Eye (tissue), 1 donor: ENCODE measurements around the gene SEMA4D.

Experiments
- DNase-seq: peaks from one replicate; pipeline ENCODE4 v3.0.0-alpha.2; 2015

Gene SEMA4D

DNA sequence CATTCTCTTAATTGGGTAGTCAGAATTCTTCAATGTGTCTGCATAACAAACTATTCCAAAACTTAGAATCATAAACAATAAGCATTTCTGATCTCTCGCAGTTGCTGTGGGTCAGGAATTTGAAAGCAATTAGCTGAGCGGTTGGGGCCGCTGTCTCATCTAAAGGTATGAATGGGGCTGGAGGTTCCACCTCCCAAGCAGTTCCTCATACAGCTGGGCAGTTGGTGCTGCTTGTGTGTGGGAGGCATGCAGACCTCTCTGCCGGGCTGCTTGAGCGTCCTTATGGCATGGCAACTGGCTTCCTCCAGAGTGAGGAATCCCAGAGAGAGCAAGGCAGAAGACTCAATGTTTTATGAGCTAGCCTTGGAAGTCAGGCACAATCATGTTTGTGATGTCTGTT, 30.2 kb upstream of the SEMA4D start:
- no peak for DNase-seq

DNA sequence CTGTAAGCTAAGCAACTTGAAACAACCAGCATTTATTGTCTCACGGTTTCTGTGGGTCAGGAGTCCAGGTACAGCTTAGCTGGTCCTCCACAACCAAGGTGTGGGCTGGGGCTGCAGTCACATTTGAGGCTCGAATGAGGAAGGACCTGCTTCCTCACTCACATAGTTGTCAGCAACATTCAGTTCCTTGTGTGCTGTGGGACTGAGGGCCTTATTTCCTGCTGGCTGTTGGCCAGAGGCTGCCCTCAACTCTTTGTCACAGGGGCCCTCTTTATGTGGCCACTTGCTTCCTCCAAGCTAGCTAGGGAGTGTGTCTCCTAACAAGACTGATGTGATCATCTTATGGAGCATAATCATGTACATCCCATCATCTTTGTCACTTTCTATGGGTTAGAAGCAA, 29.2 kb upstream of the SEMA4D start:
- DNase-seq, result no peak

DNA sequence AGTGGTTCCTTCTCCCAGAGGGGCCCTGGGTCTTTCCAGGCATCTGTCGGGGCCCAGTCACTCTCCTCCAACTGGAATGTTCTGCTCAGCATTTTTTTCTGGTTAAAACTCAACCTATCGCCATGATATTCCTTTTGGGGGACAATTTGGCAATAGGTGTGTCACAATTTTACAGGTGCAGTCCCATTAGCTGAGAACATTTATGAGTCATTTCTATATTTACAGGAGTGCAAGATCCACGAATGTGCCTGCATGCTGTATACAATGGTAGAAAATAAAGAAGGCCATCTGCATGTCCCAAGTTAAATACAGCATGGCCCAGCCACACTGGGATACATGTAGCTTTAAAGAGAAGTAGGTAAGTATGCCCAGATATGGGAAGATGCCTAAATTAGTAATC, 28.8 kb upstream of the SEMA4D start:
- DNase-seq, result no peak

DNA sequence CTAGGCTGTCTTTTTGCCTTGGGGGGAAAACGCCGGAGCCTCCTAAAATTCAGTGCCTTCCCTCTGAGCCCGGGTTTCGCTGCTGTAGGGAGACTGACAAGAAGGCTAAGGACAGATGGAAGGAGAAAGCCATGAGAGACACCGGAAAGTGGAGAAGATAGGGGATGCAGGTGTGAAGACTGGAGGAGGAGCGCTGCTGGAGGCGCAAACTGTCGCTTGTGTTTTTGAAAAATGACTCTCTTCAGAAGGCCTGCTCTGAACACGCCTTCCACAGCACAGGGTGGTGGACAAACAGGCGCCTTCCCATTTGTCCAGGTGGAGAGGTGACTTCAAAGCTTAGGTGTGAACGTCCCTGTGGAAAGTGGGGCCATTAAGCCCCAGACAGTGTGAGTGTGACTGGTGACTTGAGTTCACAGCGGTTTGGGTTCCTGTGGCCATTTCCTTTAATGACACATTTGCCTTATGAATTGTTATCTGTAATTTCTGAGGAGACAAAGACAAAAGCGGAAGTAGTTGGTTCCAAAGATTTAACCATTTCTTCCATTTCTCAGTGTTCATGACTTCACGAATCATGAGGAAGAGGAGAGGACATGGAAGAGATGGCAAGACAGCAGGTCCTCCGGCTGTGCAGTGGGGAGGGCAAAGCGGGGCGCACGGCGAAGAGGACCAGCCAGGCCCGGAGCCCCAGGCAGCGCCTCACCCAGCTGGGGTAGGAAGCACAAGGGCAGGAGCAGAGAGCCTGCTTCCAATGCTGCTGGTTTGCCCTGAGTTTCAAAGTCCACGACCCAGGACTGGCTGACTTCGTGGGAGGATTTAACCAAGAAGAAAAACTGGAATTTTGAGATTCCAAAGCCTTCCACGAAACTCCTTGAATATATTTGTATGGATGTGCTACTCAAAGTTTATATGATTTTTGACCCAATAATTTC, 27.8 kb upstream of the SEMA4D start:
- no peak for DNase-seq

DNA sequence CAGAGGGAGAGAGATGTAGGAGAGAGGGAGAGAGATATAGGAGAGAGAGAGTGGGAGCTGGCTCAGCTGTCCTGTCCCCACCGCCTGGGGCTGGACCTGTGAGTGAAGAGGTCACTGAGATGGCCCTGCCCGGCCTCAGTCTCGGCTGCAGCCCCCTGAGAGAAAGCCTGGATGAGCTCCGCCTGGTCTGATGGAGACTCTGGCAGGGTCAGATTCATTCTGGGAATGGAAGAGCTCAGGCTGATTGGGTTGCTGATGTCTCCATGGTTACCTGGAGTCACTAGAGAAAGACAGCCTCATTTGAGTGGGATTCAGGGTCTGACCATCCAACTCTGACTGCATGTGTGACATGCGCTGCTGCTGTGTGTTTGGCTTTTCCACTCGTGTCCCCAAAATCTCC, 27.1 kb upstream of the SEMA4D start:
- DNase-seq, result peak; percentile 64

DNA sequence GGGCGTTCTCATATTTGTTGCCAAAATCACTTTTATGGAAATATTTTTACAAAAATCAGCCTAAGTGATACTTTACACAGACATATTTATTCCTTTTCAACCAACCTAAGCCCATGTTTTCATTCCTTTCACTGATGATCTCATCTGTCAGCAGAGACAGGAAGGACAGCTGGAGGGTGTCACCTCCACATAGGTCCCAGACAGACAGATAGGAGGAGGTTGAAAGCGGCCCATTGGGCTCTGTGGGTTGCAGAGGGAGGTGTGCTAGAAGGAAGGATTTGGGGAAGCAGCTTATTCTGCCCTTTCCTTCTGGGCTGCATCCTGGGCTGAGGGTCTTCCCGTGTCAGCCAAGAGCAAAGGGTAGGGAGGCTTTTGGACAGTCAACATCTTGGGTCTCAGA, 26.0 kb upstream of the SEMA4D start:
- no peak for DNase-seq

DNA sequence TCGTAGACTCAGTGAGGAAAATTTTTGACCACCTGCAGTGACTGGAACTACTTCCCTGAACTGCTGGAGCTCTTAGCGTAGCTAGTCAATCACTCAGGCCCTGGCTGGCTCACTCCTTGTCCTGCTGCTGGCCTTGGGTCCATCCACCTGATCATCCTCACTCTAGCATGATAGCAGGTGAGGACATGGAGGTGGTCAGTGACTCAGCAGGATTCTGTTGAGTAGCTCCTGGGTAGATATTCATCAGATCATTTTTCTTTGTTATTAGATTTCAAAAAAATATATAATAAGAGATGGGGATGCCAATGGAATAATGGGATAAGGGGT, 25.0 kb upstream of the SEMA4D start:
- DNase-seq, result no peak

DNA sequence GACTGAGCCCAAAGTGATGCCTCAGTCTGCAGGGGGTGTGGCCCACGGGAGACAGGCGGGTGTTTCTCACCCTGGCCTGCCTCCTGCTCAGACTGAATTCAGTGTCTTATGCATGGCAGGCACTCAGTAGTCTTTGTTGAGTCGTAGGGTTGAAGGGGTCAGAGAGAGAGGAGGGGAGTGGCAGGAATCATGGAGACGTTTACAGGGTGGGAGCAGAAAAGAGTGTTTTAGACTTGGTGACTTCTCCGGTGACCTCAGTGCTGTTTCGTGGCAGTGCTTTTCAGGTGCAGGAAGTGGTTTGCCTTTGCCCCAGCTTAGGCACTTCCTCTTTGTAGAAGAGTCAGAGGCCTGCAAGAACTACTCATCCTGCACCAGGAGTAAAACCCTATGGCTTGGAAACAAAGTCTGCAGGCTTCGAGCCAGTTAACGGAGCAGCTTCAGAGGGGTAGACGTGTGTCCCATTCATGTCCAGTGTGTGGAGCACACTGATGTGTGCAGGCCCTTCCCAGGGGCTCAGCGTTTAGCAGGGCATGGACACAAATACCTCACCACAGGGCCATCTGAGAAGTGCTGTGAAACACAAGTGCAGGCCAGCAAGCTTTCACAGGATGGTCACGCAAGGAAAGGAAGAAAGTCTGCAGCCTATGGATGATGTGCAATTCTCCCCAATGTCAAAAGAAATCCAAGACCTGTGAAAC, 24.5 kb upstream of the SEMA4D start:
- DNase-seq, result no peak

DNA sequence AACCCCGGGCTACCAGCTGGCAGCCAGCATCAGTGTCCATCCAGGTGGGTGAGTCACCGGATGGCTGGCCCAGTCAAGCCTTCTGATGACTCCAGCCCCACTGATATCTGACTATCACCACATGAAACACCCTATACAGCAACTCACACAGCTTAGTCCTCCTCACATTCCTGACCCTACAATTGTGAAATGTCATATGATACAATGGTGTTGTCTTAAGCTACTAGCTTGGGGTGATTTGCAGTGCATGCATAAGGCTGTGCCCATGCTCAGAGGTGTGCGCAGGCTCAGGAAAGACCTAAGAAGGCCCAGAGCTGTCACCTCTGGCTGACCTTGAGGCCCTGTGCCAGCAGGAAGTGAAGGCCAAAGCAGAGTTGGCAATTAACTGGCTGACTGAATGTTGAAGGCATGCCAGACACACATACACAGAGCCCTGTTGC, 21.5 kb upstream of the SEMA4D start:
- DNase-seq, result no peak

DNA sequence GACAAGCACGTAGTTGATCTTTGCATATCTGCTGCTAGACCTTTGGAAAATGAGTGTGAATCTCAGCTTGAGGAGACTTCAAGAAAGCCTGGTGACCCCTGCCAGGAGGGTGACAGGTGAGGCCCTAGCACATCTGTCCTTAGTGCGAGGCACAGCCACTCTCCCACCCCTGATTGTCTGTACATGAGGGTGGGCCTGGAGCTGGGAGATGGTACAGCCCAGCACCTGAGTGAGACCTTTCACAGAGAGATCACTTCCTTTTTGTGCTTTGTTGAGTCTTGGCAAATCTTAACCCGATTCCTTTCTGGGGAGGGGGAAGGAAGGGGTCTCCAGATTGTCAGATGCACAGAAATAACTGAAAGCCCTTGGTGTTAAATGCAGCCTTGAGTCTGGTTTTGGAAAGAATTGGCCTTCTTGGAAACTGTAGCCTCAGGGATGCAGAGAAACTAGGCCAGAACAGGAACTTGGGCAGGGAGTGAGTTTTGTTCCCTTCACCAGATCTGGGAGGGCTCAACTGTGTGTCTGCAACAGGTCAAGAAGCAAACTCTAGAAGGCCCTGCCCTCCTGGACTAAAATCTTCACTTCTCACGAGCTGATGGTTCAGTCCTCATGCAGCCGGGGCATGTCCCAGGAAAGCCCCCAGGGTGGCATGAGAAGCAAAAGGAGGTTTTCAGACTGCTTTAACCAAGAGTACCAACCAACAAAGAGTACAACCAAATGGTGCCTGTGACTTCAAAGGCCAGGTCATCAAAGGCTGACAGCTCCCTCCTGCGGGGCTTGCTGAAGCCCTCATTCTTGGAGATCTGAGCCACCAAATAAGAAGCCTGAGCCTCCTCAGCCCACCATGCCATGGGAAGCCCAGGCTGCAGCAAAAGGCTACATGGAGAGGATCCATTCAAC, 20.8 kb upstream of the SEMA4D start:
- DNase-seq, result no peak

DNA sequence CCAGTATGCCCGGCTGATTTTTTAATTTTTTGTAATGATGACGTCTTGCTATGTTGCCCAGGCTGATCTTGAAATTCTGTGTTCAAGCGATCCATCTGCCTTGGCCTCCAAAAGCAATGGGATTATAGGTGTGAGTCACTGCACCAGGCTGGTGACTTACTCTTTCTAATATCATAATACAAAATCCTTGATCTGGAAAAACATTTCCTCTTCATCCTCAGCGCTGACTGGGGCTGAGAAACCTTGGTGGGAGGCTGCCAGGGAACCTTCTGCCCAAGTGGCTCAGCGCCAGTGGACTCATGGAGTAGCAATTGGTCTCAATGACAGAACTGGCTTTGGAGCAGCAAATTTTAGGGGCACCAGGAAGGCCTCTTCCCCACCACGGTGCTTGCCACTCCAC, 17.5 kb upstream of the SEMA4D start:
- no peak for DNase-seq

DNA sequence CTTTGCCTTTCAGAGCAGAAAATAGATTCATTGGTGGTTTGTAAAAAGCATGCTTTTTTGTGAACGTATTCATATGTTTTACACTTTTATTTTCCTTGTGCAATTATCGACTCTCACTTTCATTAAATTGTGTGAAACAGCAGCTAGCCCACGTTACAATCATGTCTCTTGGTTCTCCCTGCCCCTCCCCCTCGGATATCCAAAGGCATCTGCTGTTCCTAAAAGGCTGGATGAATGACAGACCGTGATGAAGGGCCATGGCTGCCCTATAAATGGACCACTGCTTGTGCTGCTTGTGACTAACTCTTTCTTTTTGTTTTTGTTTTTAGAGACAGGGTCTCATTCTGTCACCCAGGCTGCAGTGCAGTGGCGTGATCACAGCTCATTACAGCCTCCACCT, 17.0 kb upstream of the SEMA4D start:
- DNase-seq, result no peak

DNA sequence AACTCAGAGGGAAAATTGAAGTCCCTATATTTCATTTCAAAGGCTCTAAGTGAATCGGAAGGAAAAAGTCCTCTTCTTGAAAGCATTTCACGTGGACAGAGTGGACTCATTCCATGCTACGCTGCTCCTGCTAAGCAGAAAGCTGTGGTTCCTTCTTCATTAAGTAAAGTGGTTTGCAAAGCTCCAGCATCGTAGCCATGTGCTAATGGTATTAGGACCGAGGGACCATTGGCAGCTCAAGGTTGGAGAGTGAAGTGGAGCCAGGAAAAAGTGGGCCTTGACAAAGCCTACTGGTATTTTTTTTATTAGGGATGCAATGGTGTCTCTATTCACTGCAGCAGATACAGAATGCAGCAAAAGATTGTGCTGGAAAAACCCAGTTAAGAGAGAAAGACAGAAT, 16.4 kb upstream of the SEMA4D start:
- DNase-seq, result no peak

DNA sequence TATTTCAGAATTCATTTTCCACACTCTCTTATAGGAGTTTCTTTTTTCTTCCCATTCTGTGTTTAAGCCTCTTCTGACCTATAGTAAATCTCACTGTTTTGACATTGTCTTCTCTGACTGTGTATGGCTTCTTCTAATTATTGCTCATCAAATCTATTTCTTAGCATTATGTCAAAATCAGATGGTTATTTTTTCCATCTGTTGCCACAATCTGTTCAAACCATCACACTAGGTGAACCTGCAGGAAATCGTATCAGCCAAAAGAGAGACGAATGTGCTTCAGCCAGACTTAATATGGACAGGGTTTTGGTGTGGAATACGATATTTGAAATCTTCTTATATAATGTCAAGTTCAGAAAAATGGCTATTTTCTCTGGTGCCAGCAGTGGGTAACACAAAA, 15.9 kb upstream of the SEMA4D start:
- no peak for DNase-seq

DNA sequence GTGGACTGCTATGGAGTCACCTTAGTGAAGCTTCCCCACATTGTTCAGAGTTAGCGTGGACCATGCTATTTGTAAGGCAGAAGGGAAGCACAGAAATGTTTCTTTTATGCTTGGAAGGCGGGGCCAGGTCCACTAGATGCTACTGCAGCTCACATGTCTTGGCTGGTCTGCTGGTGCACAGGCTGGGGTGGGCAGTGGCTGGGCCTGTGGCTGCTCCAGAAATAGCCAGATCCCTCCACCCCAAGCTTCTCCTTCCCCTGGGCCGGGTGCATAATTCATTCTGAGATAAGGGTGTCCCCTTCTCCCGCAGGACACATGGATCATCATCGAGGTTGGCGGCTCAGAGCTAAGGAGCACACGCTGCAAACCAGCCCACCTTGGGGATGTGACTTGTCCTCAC, 14.5 kb upstream of the SEMA4D start:
- DNase-seq, result no peak

DNA sequence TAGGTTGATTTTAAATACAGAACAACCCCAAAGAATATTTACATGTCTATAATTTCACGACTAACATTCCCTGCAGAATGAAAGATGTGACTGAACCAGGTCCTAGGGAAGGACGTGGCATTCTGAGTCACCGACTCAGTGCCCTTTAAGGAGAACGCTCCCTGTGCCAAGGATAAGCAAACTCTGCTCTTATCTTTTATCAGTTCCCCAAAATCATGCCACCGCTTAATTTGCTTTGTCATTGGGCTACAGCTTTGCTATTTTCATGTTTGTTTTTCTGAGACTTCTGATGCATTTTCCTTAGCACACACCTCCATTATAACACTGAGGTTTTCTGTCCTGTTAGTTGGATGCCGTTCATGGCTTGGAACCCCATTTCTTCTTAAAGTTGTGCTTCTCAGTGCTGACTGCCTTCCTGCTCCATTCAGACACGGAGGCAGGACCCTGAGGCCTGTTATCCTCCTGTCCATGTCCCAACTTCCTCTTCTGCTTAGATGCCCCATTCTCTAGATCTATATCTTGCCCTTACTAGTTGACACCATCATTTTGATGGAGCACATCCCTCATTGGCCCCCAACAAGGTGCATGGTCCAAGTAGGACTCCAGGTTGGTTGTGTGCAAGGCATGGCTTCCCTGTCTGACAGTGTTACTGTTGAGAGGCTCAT, 11.2 kb upstream of the SEMA4D start:
- no peak for DNase-seq

DNA sequence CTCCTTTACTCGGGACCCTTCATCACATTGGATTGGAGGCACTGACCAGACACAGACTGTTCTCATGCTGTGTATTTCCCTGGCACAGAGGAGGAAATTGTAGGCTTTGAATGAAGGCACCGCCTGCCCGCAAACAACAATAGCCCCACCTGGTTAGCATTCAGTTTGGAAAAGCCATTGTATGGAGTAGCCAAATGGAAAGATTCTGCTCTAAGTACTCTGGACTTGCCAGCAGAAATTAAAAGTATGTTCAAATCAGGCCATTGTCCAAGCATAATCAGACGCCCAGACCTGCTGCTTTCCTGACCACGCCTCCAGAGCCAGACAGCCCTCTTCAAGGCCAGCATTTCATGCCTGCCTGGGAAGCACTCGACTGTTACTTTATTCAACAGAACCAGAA, 8.0 kb upstream of the SEMA4D start:
- peak; percentile 64 for DNase-seq

DNA sequence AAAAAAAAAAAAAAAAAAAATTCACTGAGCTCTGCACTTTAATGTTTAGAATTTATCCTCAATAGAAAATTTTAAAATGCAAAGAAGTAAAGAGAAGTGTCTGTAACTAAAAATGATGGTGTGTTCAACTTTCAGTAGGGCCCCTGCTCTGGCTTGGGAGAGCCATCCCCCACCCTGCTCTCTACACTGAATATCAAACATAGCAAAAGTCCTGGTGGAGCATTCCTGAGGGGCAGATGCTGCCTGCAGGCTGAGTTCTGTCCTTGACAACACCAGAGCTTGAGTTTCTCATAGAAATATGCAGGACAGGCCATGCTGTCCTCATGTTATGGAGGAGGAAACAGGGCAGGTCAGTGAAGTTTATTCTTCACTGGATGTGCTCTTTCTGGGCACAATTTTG, 7.1 kb upstream of the SEMA4D start:
- DNase-seq, result no peak

DNA sequence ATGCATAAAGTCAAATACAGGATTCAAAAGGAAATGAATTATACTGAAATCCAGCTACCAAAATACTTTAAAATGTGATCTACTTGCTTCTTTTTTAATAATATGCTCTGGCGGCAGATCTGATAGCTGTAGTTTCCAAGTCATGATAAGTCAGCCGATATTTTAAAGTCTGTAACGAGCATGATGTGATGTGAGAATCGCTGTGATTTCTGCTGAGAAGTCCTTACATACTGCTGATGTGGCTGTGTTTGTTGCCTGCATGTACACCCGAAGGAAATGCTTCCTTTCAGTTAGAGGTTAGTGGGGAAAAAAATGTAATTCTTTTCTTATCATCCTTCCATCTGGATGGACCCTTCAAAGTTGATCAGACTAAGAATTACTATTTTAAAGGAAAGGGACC, 4.8 kb upstream of the SEMA4D start:
- no peak for DNase-seq

DNA sequence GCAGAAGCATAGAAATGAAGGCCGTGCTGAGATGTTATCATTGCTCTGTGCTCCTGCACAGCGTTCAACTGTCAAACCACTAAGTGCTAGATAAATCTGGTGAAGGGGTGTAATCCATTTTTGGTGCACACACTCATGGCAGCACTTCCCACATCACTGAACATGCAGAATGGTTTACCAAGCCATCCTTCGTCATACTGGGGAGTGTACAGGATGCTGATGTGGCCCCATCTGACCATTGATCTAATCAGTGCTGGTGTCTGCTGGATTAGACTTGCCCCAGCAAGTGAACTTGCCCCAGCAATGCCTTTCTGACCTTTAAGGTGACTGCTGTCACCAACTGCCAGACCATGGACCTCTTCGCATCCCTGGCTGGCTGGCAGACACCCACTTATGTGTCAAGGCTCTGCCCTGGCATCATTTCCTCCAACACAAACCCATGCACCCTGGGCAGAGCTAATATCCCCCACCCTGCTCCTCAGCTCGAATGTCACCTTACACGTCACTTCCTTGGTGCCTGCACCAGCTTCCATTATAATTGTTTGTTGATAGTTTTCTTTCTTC, 4.2 kb upstream of the SEMA4D start:
- DNase-seq, result no peak

DNA sequence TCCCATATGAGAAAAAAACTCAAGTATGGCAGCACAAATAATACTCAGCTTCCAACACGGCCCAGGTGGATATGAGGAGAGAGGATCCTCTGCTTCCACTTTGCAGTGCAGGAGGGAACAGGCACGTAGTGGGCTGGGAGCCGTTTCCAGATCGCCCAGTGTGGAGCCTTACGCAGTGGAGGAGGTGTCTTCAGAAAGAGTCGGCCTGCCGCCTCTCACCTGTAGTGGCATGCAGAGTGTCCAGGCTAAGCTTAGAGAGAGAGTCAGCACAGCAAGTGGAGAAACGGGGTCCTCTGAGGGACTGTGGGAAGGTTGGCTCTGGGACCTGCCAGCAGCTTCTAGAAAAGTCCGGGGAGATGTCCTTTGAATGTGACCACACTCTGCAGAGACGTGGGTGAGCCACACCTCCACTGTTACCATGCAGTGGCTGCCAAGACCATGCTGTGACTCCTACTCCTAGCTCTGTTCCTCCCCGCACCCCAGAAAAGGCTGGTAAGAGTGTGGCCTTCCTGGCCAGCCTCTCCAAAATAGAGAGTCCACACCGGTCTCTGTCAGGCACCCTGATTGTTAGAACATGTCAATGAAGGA, 3.5 kb upstream of the SEMA4D start:
- DNase-seq, result no peak

DNA sequence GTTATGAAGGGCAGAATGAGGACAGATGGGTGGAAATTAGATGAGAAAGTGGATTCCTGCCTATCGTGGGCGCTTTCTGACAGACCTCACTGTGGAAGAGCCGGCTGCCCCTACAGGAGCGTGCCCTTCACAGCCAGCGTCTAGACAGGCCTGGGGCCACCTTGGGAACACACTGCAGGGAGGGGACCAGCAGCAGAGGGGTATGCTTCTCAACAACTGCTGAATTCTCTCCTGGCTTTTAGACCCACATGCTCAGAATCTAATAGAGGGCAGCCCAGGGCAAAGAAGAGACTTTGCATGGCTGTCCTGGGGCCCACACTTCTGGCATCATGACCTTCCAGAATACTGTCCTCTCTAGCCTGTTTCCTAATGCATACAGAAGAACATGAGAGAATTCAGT, 2.1 kb upstream of the SEMA4D start:
- DNase-seq, result no peak
